Stimulated activated CD4-positive, alpha-beta T cell treated with anti-CD3 and anti-CD28 coated beads, TNF-alpha, amount 100 ng/mL, for 24 hours (primary cell): ENCODE measurements around the gene PPP1R12B.
"Not testable (repeated sequence)": the region's sequence is repeated elsewhere in the genome, so short reads cannot be mapped to it uniquely, and the experiment has no call there.

ENCODE experiments used
- DNase-seq, 3 experiments: peaks; one replicate each; pipeline ENCODE4 v3.0.0-alpha.2; 2020; ENCODE audit warnings: low read depth in 3 of 3

Gene PPP1R12B

GRCh38 chr1:202579806-202580205 is 231.3 kb downstream of the PPP1R12B start:
- no peak for DNase-seq

- DNase-seq, result no peak
Observed at GRCh38 chr1:202580619-202581018, 232.1 kb downstream of the PPP1R12B start.

GRCh38 chr1:202582350-202582749 is 233.9 kb downstream of the PPP1R12B start:
- DNase-seq, result not testable (repeated sequence)

- no peak for DNase-seq
Observed at GRCh38 chr1:202584707-202585589, 236.4 kb downstream of the PPP1R12B start.

GRCh38 chr1:202585590-202585933 is 237.1 kb downstream of the PPP1R12B start:
- no peak for DNase-seq

GRCh38 chr1:202586018-202586821 is 237.7 kb downstream of the PPP1R12B start:
- no peak for DNase-seq

- DNase-seq, result no peak
Observed at GRCh38 chr1:202586871-202587270, 238.4 kb downstream of the PPP1R12B start.

- DNase-seq, result no peak
Observed at GRCh38 chr1:202587859-202588485, 239.5 kb downstream of the PPP1R12B start.

- DNase-seq, result no peak
Observed at GRCh38 chr1:202588503-202589189, 240.1 kb downstream of the PPP1R12B start.

GRCh38 chr1:202589190-202589930 is 240.9 kb downstream of the PPP1R12B start:
- no peak for DNase-seq

- no peak for DNase-seq
Observed at GRCh38 chr1:202590126-202590525, 241.6 kb downstream of the PPP1R12B start.

GRCh38 chr1:202590975-202591411 is 242.5 kb downstream of the PPP1R12B start:
- DNase-seq, result no peak

- DNase-seq, result no peak
Observed at GRCh38 chr1:202591515-202591914, 243.0 kb downstream of the PPP1R12B start.

GRCh38 chr1:202592146-202592545 is 243.6 kb downstream of the PPP1R12B start:
- DNase-seq, result no peak

- DNase-seq, result no peak
Observed at GRCh38 chr1:202593845-202594244, 245.3 kb downstream of the PPP1R12B start.

- DNase-seq, result no peak
Observed at GRCh38 chr1:202596638-202597037, 248.1 kb downstream of the PPP1R12B start.

GRCh38 chr1:202597090-202597761 is 248.7 kb downstream of the PPP1R12B start:
- no peak for DNase-seq

GRCh38 chr1:202599669-202600431 is 251.4 kb downstream of the PPP1R12B start:
- peak in 1 of 3 experiments; percentile 28 for DNase-seq

GRCh38 chr1:202600432-202601041 is 252.0 kb downstream of the PPP1R12B start:
- no peak for DNase-seq
